NCI-H1105 (cell line): ENCODE data around the gene LCT.

ENCODE experiments used
- DNase-seq: peaks from one replicate; lab custom pipeline; 2025; lab: John Stamatoyannopoulos, UW

The LCT gene

DNA sequence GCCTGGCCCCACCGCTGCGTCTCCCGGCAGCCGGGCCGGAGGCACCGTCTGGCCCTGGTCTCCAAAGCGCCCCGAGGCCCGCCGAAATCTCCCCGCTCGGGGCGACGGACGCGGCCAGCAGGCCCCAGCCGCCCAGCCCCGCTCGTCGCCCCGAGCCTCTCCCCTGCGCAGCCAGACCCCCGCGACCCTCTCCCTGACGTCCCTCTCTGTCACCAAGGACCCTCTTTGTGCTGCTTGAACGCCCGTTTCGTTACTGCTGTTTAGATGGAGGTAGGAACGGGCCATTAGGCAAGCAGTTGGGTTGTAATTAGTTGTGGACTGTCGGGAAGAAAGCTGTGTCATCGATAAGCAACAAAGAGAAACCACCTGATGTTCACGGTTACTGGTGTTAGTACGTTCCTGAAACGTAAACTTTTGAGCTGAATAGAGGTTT lies 94.6 kb downstream of the LCT start:
- DNase-seq = peak; percentile 38

DNA sequence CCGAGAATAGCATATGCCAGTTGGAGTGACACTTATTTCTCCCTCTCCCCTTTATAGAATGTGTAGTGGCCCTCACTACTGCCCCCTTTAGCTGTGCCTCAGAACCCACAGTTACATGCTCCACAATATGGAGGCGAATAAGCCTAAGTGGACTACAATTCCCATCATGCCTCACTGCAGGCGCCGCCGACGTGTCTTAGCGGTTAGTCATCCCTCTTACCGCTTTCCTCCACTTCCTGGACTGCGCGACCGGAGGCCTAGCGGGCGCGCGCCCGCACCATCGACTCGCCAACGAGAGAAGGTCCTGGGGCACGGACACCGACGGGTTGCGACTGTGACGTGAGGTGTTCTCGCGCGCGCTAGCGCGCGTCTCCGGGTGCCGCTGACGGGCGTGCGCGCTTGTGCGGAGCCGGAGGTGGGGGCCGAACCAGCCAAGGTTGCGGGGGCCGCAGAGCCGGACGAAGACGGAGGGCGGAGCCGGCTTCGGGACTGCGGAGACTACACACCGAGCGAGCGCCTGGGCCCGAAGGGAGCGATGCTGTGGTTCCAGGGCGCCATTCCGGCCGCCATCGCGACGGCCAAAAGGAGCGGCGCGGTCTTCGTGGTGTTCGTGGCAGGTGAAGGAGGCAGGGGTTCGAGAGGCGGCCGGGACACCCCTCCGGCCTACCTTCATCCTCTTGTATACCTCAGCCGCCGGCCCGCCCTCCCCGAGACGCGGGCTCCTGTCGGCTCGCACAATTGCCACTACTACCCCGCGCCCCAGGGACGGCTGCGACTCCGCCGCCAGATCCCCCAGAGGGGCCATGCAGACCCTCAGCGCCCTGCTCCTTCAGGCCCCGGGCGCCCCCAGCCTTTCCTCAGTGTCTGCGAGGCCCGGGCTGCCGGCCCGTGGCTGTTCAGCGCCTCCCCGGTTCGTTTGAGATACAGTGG lies 95.3 kb downstream of the LCT start, which contains the start of gene UBXN4:
TSS of gene UBXN4 (plus strand) at position 461 of the 930 bp plus-strand sequence. CDS start at position 536, 75 bp downstream.
- peak; percentile 96 for DNase-seq

DNA sequence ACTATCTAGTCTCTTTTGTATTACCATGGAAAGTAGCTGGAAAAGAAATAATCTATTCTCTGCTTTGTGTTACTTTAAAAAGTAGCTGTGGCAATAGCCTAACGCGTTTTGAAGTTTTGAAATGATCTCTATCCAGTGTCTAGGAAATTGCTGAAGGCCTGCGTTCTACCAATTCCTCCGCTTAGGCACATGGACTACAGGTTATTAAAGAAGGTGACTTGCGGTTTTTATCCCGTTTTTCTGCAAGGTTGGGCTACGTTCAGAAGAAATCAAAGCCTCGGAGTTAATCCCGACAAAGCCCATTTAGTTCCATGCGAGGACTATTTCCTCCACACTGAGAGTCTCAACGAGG lies 96.0 kb downstream of the LCT start:
- no peak for DNase-seq

DNA sequence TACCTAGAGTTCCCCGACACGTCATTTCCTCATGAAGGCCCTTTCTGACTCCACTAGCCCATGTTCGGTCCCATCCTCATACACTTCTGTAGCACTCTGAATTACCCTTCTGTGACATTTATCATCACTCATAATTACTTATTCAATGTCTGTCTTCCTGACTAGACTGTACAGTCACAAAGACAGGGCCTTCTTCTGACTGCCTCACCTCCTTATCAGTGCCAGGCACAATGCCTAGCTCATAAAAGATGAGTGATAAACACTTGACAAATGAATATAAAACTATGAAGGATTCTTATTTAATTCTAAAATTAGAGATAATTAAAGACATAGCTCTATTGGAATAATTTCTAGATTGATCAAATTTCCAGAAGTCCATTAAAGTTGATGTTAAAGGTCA lies 96.8 kb downstream of the LCT start:
- DNase-seq = no peak
